ENCODE data around the gene HS2ST1. TPM values are rescaled to one million over a fixed set of nuclear protein-coding genes. Genes with fewer than 3 reads are reported as not detected.

The HS2ST1 gene
- total RNA-seq, 1 experiment from 2014 or later: 18.3 TPM

DNA sequence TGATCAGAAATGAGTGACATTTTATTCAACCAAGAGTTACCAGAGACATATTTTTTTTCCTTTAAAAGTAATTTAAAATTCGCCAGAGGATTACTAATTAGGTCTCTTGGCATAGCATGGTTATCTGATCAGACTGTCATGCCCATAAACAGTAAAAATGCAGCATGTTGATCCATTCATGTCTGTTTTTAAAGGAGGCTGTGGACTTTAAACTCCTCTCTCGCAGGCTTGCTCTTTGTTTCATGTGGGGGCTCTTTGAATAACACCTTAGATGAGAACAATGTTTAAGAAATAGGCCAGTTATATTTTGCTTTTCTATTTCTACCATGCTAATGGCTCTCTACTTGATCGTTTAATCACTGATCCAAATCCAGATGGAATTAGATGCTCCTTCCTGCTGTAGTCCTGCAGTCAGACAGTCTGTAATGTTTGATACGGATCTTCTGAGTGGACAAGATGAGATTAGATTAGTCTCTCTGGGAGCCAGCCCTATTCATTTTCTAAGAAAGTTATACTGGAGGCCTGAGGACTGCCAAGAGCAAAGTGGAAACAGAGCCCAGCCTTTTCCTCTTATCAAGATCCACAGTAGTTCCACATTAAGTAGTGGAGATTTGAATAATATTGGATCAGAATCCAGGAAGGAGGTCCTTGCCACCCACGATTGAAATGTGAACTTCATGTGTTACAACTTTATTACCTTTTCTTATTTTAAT lies 197.4 kb downstream of the HS2ST1 start:
- Histone ChIP-seq H3K27me3 (replicated peaks) (no peaks in the 10 kb centered on the region), H3K9me3 (replicated peaks) (no peaks in the 10 kb centered on the region), H3K27ac (no peak overlapping the region), H3K4me1 (replicated peaks) (peaks cover 43% of the 10 kb centered on the region), H3K36me3 (no peaks in the 10 kb centered on the region), H3K4me3 (no peak overlapping the region)
- DNase-seq (ENCODE audit: low read depth in 1 of 2, low spot score in 2 of 2): peak in 1 of 2 experiments; percentile 25

DNA sequence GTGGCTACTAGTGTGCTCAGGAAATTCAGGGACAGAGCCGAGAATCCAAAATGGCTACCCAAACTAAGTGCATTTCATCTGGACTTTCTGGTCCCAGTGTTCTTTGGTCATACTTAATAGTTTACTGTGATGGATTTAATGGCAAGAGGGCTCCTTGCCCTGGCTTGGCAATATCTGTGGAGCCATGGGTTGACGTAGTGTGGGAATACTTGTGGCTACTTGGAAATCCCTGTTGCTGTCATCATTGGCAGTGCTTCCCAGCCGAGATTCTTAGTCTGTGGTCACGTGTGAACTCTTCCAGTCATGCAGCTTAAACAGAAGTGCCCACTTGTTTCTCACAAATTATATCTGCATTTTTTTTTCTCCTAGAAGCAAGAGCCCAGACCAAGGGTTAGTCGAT lies 198.9 kb downstream of the HS2ST1 start:
- Histone ChIP-seq H3K4me1 (replicated peaks) (peaks cover 58% of the 10 kb centered on the region), H3K4me3 (no peak overlapping the region), H3K27ac (no peak overlapping the region), H3K9me3 (replicated peaks) (no peaks in the 10 kb centered on the region), H3K36me3 (no peaks in the 10 kb centered on the region), H3K27me3 (replicated peaks) (no peaks in the 10 kb centered on the region)
- no peak for DNase-seq (ENCODE audit: low read depth in 1 of 2, low spot score in 2 of 2)

DNA sequence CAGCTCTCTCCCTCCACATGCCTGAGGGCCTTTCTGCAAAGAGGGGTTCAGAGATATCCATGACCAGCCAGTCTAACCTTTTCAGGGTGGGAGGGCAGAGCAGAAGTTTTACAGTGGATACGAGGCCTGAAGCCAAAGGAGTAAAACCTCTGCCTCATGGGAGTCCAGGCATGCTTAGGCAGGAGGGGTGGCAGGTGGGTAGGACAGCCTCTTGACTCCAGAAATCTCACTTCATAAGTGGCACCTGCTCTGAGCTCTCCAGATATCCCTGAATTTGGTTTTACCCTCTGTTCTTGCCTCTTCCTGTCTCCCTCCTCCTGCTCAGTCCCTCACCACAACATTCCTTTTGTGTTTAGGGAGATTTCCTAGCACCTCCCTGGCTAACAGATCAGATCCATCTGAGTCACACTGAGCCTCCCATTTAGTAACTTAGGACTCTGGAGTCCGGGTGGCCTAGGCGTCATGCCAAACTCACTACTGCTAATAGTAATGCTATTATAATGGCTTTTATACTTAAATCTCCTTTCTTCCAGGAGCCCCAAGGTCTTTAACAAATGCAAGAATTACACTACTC lies 201.0 kb downstream of the HS2ST1 start:
- no peaks in the 10 kb centered on the region for H3K27me3 ChIP-seq (replicated peaks)
- H3K4me3 ChIP-seq: no peak overlapping the region
- peak; percentile 88 to 91 for DNase-seq (ENCODE audit: low read depth in 1 of 2, low spot score in 2 of 2)
- H3K27ac ChIP-seq: peak overlapping the region; percentile 33
- H3K36me3 ChIP-seq: no peaks in the 10 kb centered on the region
- peaks cover 58% of the 10 kb centered on the region for H3K4me1 ChIP-seq (replicated peaks)
- no peaks in the 10 kb centered on the region for H3K9me3 ChIP-seq (replicated peaks)

DNA sequence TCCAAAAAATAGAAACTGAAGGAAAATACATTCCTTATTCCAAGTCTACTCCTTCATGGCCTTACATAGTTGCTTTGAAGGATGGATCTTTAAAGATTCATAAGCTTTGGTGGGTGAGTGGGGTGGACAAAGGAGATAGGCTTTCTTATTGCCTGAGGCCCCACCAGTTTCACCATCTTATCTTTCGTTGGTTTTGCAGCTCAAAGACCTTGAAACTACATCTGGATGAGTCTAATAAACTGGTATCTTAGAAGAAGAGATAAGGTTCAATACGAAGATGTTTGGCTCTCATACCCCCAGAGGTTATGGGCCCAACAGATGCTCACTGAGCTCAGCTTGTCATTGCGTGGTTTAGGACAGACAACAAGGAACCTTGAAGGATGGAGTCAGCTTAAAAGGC lies 201.5 kb downstream of the HS2ST1 start:
- H3K36me3 ChIP-seq: no peaks in the 10 kb centered on the region
- H3K4me3 ChIP-seq: no peak overlapping the region
- peaks cover 58% of the 10 kb centered on the region for H3K4me1 ChIP-seq (replicated peaks)
- no peaks in the 10 kb centered on the region for H3K27me3 ChIP-seq (replicated peaks)
- no peaks in the 10 kb centered on the region for H3K9me3 ChIP-seq (replicated peaks)
- peak overlapping the region; percentile 3; the same call in 1 of the 2 replicates for H3K27ac ChIP-seq
- DNase-seq (ENCODE audit: low read depth in 1 of 2, low spot score in 2 of 2): no peak

DNA sequence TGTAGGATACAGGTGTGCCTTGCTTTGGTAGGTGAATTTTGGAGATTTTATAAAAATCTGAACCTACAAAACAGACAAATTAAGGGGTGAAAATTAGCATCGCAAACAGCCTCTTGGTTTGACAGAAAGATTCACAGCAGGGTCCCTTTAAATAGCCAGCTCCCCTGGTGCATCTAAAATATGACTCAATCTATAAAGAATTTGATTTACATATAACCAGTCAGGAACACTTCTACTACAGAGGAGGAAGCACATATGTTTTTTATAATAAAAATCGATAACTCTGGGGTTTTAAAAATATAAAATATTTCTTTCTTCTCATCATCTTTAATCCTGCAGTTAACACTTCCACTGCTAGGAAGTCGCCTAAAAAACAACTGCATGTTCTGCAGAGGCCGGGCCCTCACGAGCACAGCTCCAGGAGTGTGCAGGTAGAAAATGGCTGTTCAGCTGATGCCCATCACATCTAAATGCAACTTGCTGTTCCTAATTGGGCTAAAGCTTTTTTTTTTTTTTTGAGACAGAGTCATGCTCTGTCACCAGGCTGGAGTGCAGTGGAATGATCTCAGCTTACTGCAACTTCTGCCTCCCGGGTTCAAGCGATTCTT lies 203.4 kb downstream of the HS2ST1 start:
- peaks cover 44% of the 10 kb centered on the region for H3K4me1 ChIP-seq (replicated peaks)
- no peaks in the 10 kb centered on the region for H3K27me3 ChIP-seq (replicated peaks)
- 0 out of 2 replicates have a peak overlapping the region, but pooled peaks have one; percentile 18 for H3K27ac ChIP-seq
- no peak overlapping the region for H3K4me3 ChIP-seq
- no peaks in the 10 kb centered on the region for H3K36me3 ChIP-seq
- H3K9me3 ChIP-seq (replicated peaks): no peaks in the 10 kb centered on the region
- DNase-seq (ENCODE audit: low read depth in 1 of 2, low spot score in 2 of 2): no peak

DNA sequence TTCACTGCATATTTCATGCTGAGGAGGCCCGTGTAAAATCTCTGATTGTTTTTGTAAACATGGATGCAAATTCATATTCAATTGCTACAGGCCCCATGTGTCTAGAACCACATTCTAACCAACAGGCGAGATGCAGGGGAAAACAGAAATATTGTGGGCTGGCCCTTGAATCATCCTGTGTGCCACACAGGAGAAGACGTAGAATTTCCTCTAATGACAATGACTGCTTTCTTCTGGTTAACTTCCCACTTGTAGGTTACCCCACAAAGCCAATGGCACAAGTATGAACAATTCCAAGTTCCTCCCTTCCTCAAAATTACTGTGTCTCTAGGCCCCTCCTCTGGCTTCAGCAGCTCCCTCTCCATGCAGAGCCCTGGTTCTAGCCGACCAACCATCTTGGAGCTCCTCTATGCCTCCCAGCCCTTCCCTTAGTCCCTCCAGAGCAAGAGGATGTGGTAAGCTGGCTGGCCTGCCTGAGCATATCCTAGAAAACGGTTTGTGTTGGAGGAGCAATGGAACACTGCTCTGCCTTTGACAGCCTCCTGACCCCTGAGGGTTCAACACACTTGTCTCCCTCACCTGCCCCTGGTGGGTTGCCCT lies 205.2 kb downstream of the HS2ST1 start:
- Histone ChIP-seq H3K36me3 (no peaks in the 10 kb centered on the region), H3K27ac (no peak overlapping the region), H3K9me3 (replicated peaks) (no peaks in the 10 kb centered on the region), H3K27me3 (replicated peaks) (no peaks in the 10 kb centered on the region), H3K4me3 (no peak overlapping the region), H3K4me1 (replicated peaks) (peaks cover 38% of the 10 kb centered on the region)
- no peak for DNase-seq (ENCODE audit: low read depth in 1 of 2, low spot score in 2 of 2)

DNA sequence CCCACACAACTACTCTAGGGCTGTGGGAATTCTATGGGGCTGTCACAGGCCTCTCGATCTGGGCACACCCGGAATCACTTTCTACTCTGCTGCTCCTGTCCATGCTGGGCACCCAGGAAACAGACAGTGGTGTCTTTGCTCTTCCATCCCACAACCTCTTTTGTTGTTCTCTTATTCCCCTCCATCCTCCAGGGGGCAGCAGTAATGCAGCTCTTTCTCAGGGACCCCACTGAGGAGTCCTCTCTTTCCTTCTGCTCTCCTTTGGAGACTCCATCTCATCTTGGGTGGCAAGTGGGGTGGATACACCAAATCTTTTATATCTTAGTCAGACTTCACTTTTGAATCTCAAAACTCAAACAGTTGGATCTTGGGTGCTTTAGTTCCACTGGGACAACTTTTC lies 206.3 kb downstream of the HS2ST1 start:
- Histone ChIP-seq H3K9me3 (replicated peaks) (no peaks in the 10 kb centered on the region), H3K36me3 (no peaks in the 10 kb centered on the region), H3K4me1 (replicated peaks) (peaks cover 26% of the 10 kb centered on the region), H3K27me3 (replicated peaks) (no peaks in the 10 kb centered on the region), H3K4me3 (no peak overlapping the region), H3K27ac (no peak overlapping the region)
- no peak for DNase-seq (ENCODE audit: low read depth in 1 of 2, low spot score in 2 of 2)

DNA sequence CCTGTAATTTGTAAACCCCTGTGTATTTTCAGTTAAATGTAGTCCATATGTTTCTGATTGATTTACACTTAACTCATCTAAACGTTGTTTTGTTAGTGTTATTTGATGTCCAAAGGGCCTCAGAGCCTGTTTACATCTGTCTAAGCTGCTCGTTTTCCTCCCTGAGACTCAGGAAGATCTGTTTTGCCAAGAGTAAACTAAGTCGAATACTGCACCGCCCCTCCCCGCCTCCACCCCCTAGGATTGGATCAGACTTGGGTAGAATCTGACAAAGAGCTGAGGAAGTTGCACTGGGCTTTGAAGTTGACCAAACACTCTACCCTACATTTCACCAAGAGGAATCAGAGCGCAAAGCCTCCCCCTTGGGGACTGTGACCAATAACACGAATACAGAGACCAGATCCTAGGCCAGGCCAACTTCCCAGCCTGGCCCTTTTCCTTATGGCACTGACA lies 207.3 kb downstream of the HS2ST1 start:
- no peak overlapping the region for H3K4me3 ChIP-seq
- H3K4me1 ChIP-seq (replicated peaks): peaks cover 21% of the 10 kb centered on the region
- DNase-seq (ENCODE audit: low read depth in 1 of 2, low spot score in 2 of 2): no peak
- H3K27me3 ChIP-seq (replicated peaks): no peaks in the 10 kb centered on the region
- H3K9me3 ChIP-seq (replicated peaks): no peaks in the 10 kb centered on the region
- H3K27ac ChIP-seq: no peak overlapping the region
- no peaks in the 10 kb centered on the region for H3K36me3 ChIP-seq

DNA sequence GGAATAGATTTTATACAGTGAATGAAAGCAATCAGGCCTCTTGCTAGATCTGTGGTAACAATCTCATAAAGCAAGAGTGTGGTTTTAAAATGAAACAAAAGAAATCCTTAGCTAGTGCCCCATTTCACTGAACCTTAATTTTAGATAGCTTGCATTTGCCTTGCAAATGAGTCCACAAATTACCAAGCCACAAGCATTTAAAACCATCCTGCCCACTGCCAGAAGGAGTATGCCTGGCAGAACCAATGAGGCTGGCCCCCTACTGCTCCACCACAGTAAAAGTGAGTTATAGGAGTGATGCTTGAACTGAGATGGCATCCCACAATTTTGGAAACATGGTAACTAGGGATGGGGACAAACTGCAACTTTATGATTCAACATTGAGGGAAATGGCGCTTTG lies 207.8 kb downstream of the HS2ST1 start:
- no peak for DNase-seq (ENCODE audit: low read depth in 1 of 2, low spot score in 2 of 2)
- H3K27me3 ChIP-seq (replicated peaks): no peaks in the 10 kb centered on the region
- no peaks in the 10 kb centered on the region for H3K36me3 ChIP-seq
- H3K4me1 ChIP-seq (replicated peaks): peaks cover 18% of the 10 kb centered on the region
- H3K4me3 ChIP-seq: no peak overlapping the region
- H3K27ac ChIP-seq: no peak overlapping the region
- no peaks in the 10 kb centered on the region for H3K9me3 ChIP-seq (replicated peaks)

DNA sequence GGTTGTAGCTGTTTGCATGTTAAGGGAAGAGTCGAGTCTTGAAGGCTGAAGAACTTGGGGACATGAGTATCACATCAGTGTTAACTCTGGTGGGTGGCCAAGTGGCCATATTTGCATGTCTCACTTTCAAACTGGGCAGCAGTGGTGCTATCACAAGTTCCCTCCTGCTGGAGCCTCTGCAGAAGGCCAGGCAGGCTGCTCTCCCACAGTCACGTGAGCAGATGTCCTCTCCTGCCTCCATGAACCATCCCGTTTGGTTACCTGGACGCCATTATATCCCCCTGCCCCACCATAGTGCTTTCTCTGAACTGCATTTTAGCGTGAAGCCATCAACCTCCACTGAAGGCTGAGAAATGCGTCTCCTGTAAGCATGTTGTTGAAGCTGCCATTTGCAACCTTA lies 209.2 kb downstream of the HS2ST1 start:
- peaks cover 10% of the 10 kb centered on the region for H3K4me1 ChIP-seq (replicated peaks)
- no peaks in the 10 kb centered on the region for H3K27me3 ChIP-seq (replicated peaks)
- no peaks in the 10 kb centered on the region for H3K9me3 ChIP-seq (replicated peaks)
- H3K4me3 ChIP-seq: no peak overlapping the region
- H3K36me3 ChIP-seq: no peaks in the 10 kb centered on the region
- no peak for DNase-seq (ENCODE audit: low read depth in 1 of 2, low spot score in 2 of 2)
- H3K27ac ChIP-seq: no peak overlapping the region

DNA sequence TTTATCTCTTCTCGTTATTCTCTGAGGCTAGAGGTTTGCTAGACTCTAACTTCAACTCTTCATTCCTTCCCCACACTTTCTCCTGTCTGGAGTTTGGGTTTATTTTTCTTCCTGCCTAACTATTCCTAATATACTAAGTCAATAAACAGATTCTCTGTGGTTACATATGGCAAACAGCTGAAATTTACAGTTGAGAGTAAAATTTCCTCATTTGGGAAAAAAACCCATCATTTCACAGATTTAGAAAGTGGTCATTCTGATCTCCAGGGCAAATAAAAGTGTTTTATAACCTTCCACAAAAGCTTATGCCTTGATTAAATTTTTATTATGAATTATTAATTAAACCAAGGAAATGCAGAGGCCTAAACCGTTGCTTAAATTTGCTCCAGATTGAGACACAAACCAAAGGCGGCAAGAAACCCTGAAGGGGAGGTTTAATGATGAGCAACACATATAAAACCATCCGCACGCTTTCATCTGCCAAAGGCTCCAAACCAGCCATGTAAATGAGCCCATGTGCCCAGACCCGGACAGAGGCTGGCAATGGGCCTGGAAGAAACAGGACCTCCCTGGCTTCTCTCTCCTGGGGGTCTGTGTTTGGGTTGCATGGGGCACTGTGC lies 212.6 kb downstream of the HS2ST1 start:
- peaks cover 12% of the 10 kb centered on the region for H3K4me1 ChIP-seq (replicated peaks)
- no peaks in the 10 kb centered on the region for H3K27me3 ChIP-seq (replicated peaks)
- H3K27ac ChIP-seq: no peak overlapping the region
- H3K9me3 ChIP-seq (replicated peaks): no peaks in the 10 kb centered on the region
- no peak overlapping the region for H3K4me3 ChIP-seq
- no peak for DNase-seq (ENCODE audit: low read depth in 1 of 2, low spot score in 2 of 2)
- H3K36me3 ChIP-seq: no peaks in the 10 kb centered on the region

DNA sequence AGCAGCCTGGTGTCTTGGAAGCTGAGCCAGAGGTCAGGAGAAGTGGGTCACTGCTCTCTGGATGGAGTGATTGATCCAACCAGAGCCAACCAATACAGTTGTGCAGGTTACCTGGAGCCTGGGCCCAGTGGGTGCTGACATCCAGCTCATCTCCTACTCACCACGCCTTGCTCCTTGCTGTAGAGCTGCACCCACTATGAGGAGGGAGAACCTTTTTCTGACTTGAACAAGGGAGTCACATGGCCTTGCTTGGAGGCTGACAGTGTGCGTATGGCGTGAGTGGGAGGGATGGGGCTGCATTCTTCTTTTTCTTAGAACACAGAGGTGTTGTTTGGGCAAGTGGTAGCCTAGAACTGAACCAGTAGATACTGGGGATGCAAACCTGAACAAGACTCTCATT lies 213.1 kb downstream of the HS2ST1 start:
- DNase-seq (ENCODE audit: low read depth in 1 of 2, low spot score in 2 of 2): no peak
- Histone ChIP-seq H3K4me3 (no peak overlapping the region), H3K36me3 (no peaks in the 10 kb centered on the region), H3K27me3 (replicated peaks) (no peaks in the 10 kb centered on the region), H3K27ac (no peak overlapping the region), H3K9me3 (replicated peaks) (no peaks in the 10 kb centered on the region), H3K4me1 (replicated peaks) (peaks cover 15% of the 10 kb centered on the region)

DNA sequence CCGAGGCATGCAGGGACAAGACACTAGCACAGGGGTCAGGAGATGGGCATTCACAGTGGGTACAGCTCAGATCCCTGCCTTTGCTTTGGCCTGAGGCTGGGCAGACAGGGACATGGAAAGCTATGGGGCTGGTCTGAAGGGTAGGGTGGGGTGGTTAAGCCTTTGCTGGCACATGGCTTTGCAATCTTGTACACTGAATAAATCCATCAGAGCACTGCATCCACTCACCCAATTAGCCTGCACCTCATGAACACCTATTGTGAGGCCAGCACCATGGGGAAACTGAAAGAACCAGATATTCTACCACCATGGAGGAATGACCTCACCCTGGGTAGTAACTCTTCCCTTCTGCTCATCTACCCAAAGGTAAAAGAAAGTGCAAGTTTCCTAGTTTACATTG lies 214.6 kb downstream of the HS2ST1 start:
- Histone ChIP-seq H3K9me3 (replicated peaks) (no peaks in the 10 kb centered on the region), H3K4me1 (replicated peaks) (peaks cover 15% of the 10 kb centered on the region), H3K4me3 (no peak overlapping the region), H3K27ac (no peak overlapping the region), H3K27me3 (replicated peaks) (no peaks in the 10 kb centered on the region), H3K36me3 (no peaks in the 10 kb centered on the region)
- no peak for DNase-seq (ENCODE audit: low read depth in 1 of 2, low spot score in 2 of 2)

DNA sequence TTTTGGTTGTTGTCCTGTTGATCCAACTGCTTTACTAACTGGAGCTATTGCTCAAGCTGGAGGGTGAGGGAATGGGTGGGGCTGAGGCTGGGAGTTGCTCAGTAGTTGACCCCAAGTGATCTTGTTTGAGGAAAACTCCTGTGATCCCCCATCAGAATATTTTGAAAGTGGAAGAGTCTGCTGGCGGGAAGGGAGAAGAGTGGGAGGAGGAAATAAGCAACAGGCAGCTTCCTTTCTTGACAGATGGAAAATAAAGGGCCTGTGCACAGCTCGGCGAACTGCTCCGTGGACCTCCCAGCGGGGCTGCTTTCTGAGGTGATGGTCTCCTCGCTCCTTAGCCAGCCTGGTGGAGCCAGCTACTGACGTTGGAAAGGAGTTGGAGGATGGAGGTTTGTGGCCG lies 215.2 kb downstream of the HS2ST1 start:
- no peak for DNase-seq (ENCODE audit: low read depth in 1 of 2, low spot score in 2 of 2)
- H3K27me3 ChIP-seq (replicated peaks): no peaks in the 10 kb centered on the region
- H3K9me3 ChIP-seq (replicated peaks): no peaks in the 10 kb centered on the region
- peaks cover 15% of the 10 kb centered on the region for H3K4me1 ChIP-seq (replicated peaks)
- H3K36me3 ChIP-seq: no peaks in the 10 kb centered on the region
- no peak overlapping the region for H3K4me3 ChIP-seq
- no peak overlapping the region for H3K27ac ChIP-seq

Data from SJSA1 (cell line).